Tibial nerve (tissue), 4 donors: ENCODE measurements around the gene CHTOP. TPM values are rescaled to one million over a fixed set of nuclear protein-coding genes. Genes with fewer than 3 reads are reported as not detected.

Source experiments
- DNase-seq, 2 donors: peaks; one replicate each; pipeline ENCODE4 v3.0.0-alpha.2; 2019; ENCODE audit warnings: low spot score in 2 of 2
- H3K27ac ChIP-seq, 4 donors: fragments of 200-600 bp; sonication (generic) in 3 of 4; one replicate each; pipeline ENCODE4 v1.5.1; 2017 to 2019; ENCODE audit warnings: mild to moderate bottlenecking in 1 of 4
- H3K27me3 ChIP-seq, 2 donors: fragments of 200-600 bp; sonication (generic) in 1 of 2; one replicate each; pipeline versions ENCODE4 v1.5.1 to v1.6.0; 2017 to 2019
- H3K36me3 ChIP-seq, 3 donors: fragments of 200-600 bp; sonication (generic); one replicate each; pipeline ENCODE4 v1.5.1; 2018 to 2019
- H3K4me1 ChIP-seq, 4 donors: fragments of 200-600 bp; sonication (generic) in 3 of 4; one replicate each; pipeline ENCODE4 v1.5.1; 2017 to 2019
- H3K4me3 ChIP-seq, 4 donors: fragments of 200-600 bp; sonication (generic) in 3 of 4; one replicate each; pipeline ENCODE4 v1.5.1; 2017 to 2019; ENCODE audit warnings: mild to moderate bottlenecking in 1 of 4, moderate library complexity in 1 of 4
- H3K9me3 ChIP-seq, 4 donors: fragments of 200-600 bp; sonication (generic) in 3 of 4; one replicate each; pipeline ENCODE4 v1.5.1; 2017 to 2019
- CTCF ChIP-seq, 5 experiments: fragments of 200-600 bp in 3 of 5; fragments of 450-650 bp in 2 of 5; sonication (generic) in 3 of 5; IDR thresholded peaks; one replicate each; pipeline ENCODE4 v1.5.1; 2016 to 2019; ENCODE audit warnings: antibody characterized with exemption in 5 of 5, mild to moderate bottlenecking in 3 of 5, moderate library complexity in 2 of 5
- EP300 ChIP-seq, 2 donors: sonication (generic); formaldehyde crosslinking; IDR thresholded peaks; one replicate each; pipeline ENCODE4 v1.6.1; 2017; ENCODE audit warnings: antibody characterized with exemption in 2 of 2, mild to moderate bottlenecking in 1 of 2
- POLR2A ChIP-seq, 2 donors: fragments of 450-650 bp; IDR thresholded peaks; one replicate each; pipeline ENCODE4 v1.6.1; 2017; ENCODE audit warnings: antibody characterized with exemption in 2 of 2, mild to moderate bottlenecking in 2 of 2, moderate library complexity in 2 of 2
- WGBS, 2 donors: methylation state at CpG; one replicate each; pipeline ENCODE4 v1.1.5; 2018; 5-methylcytosine and 5-hydroxymethylcytosine counted together
- small RNA-seq: library from RNA; depleted of rRNA; stranded (forward); fragments of <200 nt; gene quantifications from one replicate; pipeline ENCODE3, GENCODE V24; 2016
- total RNA-seq, 4 donors: library from RNA; depleted of rRNA; stranded (reverse); fragments of >200 nt; gene quantifications; one replicate each; pipeline ENCODE4 v1.1.0, GENCODE V29; 2016

The CHTOP gene
- total RNA-seq, 4 donors from 2014 or later = 49.0 to 66.6 (median 56.5) TPM

GRCh38 chr1:153688736-153689328 is 55.0 kb downstream of the CHTOP start:
- Histone ChIP-seq H3K27ac (no peak overlapping the region), H3K4me3 (no peak overlapping the region)
- 85 to 86% methylated on average over 17 to 18 of the region's 18 CpGs for WGBS, 2 donors

GRCh38 chr1:153693466-153693865 is 59.6 kb downstream of the CHTOP start:
- Histone ChIP-seq H3K27me3 (no peaks in the 10 kb centered on the region), H3K27ac (no peak overlapping the region)
- WGBS, 2 donors = 67 to 92% methylated on average over 4 of the region's 4 CpGs

More at GRCh38 chr1:153688736-153689328, 55.0 kb downstream of the CHTOP start:
- no peak for DNase-seq
- Histone ChIP-seq H3K36me3 (peaks cover 0 to 9% (median 0%) of the 10 kb centered on the region in 3 donors), H3K4me1 (peaks cover 0 to 4% (median 0%) of the 10 kb centered on the region in 4 donors), H3K9me3 (no peaks in the 10 kb centered on the region), H3K27me3 (no peaks in the 10 kb centered on the region)
- no peak for TF ChIP-seq POLR2A (IDR thresholded peaks at IDR 0.05)
- TF ChIP-seq EP300 (IDR thresholded peaks at IDR 0.05) = no peak
- no peak for TF ChIP-seq CTCF (IDR thresholded peaks at IDR 0.05)

More at GRCh38 chr1:153693466-153693865, 59.6 kb downstream of the CHTOP start:
- H3K4me1 ChIP-seq = peaks cover 0 to 18% (median 4%) of the 10 kb centered on the region in 4 donors
- no peaks in the 10 kb centered on the region for H3K9me3 ChIP-seq
- TF ChIP-seq CTCF (IDR thresholded peaks at IDR 0.05) (no peak), POLR2A (IDR thresholded peaks at IDR 0.05) (no peak), EP300 (IDR thresholded peaks at IDR 0.05) (no peak)
- H3K36me3 ChIP-seq = peaks cover 0 to 9% (median 0%) of the 10 kb centered on the region in 3 donors
- no peak overlapping the region for H3K4me3 ChIP-seq
- DNase-seq = no peak

Small RNAs within 50 kb of the gene (small RNA-seq; reads per million reads assigned to genes)
- gene MIR8083 = not detected

Other genes with a start within 250 kb of the CHTOP start
- gene S100A8, start 243.0 kb upstream of the CHTOP start, total RNA-seq = 100 to 1,000 TPM in 1 of 4 donors, 10 to 100 TPM in 1, 1 to 10 TPM in 2; 2.4 to 118 (median 10.6) TPM
- gene S100A7A, start 217.5 kb upstream of the CHTOP start, total RNA-seq = not detected
- 10 to 100 TPM in 1 of 4 donors, not detected in 3; 22.9 TPM for gene S100A7, start 173.4 kb upstream of the CHTOP start, total RNA-seq
- 1,000 to 10,000 TPM in 2 of 4 donors, 100 to 1,000 TPM in 2; 651 to 1,173 (median 946) TPM for gene S100A6, start 98.1 kb upstream of the CHTOP start, total RNA-seq
- gene S100A5, start 93.1 kb upstream of the CHTOP start, total RNA-seq = not detected
- 100 to 1,000 TPM; 398 to 439 (median 420) TPM for gene S100A4, start 88.3 kb upstream of the CHTOP start, total RNA-seq
- gene S100A3, start 84.8 kb upstream of the CHTOP start, total RNA-seq = 1 to 10 TPM in 2 of 4 donors, not detected in 2; 1.1 to 2.7 TPM
- gene S100A2, start 68.2 kb upstream of the CHTOP start, total RNA-seq = 10 to 100 TPM in 1 of 4 donors, 1 to 10 TPM in 2, not detected in 1; 2.3 to 12.6 (median 4.2) TPM
- 100 to 1,000 TPM in 2 of 4 donors, 10 to 100 TPM in 2; 45.5 to 120 (median 77.1) TPM for gene S100A16, start 20.9 kb upstream of the CHTOP start, total RNA-seq
- gene S100A14, start 17.7 kb upstream of the CHTOP start, total RNA-seq = 10 to 100 TPM in 1 of 4 donors, not detected in 3; 15.3 TPM
- 100 to 1,000 TPM in 3 of 4 donors, 10 to 100 TPM in 1; 74.4 to 151 (median 121) TPM for gene S100A13, start 6.6 kb upstream of the CHTOP start, total RNA-seq
- 100 to 1,000 TPM in 1 of 4 donors, 10 to 100 TPM in 3; 41.4 to 102 (median 69.2) TPM for gene S100A1, start 5.6 kb upstream of the CHTOP start, total RNA-seq
- 10 to 100 TPM; 34.1 to 59.9 (median 43.7) TPM for gene SNAPIN, start 24.6 kb downstream of the CHTOP start, total RNA-seq
- gene ILF2, start 36.9 kb downstream of the CHTOP start, total RNA-seq = 100 to 1,000 TPM in 1 of 4 donors, 10 to 100 TPM in 3; 62.8 to 102 (median 76.7) TPM
- 10 to 100 TPM; 36.9 to 87.5 (median 58.4) TPM for gene NPR1, start 44.6 kb downstream of the CHTOP start, total RNA-seq
- gene INTS3, start 94.0 kb downstream of the CHTOP start, total RNA-seq = 10 to 100 TPM; 66.6 to 79.5 (median 71.3) TPM
- 10 to 100 TPM; 38.5 to 89.4 (median 59.2) TPM for gene SLC27A3, start 141.3 kb downstream of the CHTOP start, total RNA-seq